GM18873 (cell line): ENCODE results near the gene TMPRSS13.
A peak's percentile ranks its signal among the peaks of the same experiment; 100 is the strongest.

Experiments
- ATAC-seq: cut with Tn5 transposase; IDR thresholded peaks from one replicate; pipeline ENCODE4 v1.9.1; 2021; ENCODE audit warnings: mild to moderate bottlenecking, moderate library complexity, moderate number of reproducible peaks; ENCODE audit not compliant: unreplicated experiment, low FRiP score

Gene TMPRSS13

GRCh38 chr11:117900720-117901440 is 28.3 kb downstream of the TMPRSS13 start:
- no peak for ATAC-seq

- peak; percentile 72 for ATAC-seq
Observed at GRCh38 chr11:117900121-117900648, 29.0 kb downstream of the TMPRSS13 start.

GRCh38 chr11:117898059-117898458 is 31.1 kb downstream of the TMPRSS13 start:
- ATAC-seq, result no peak

- no peak for ATAC-seq
Observed at GRCh38 chr11:117892651-117893050, 36.6 kb downstream of the TMPRSS13 start.

GRCh38 chr11:117891362-117891761 is 37.8 kb downstream of the TMPRSS13 start:
- ATAC-seq, result no peak

GRCh38 chr11:117888139-117888566 is 41.0 kb downstream of the TMPRSS13 start:
- ATAC-seq, result no peak

GRCh38 chr11:117887431-117888138 is 41.6 kb downstream of the TMPRSS13 start:
- no peak for ATAC-seq

- no peak for ATAC-seq
Observed at GRCh38 chr11:117885777-117886176, 43.4 kb downstream of the TMPRSS13 start.

GRCh38 chr11:117884994-117885393 is 44.2 kb downstream of the TMPRSS13 start:
- ATAC-seq, result no peak

GRCh38 chr11:117883063-117883462 is 46.1 kb downstream of the TMPRSS13 start:
- no peak for ATAC-seq

- no peak for ATAC-seq
Observed at GRCh38 chr11:117882311-117882905, 46.8 kb downstream of the TMPRSS13 start.

GRCh38 chr11:117881217-117881616 is 48.0 kb downstream of the TMPRSS13 start:
- ATAC-seq, result no peak

GRCh38 chr11:117879516-117880480 is 49.4 kb downstream of the TMPRSS13 start:
- ATAC-seq, result no peak

- ATAC-seq, result no peak
Observed at GRCh38 chr11:117878939-117879475, 50.2 kb downstream of the TMPRSS13 start.

GRCh38 chr11:117878314-117878938 is 50.8 kb downstream of the TMPRSS13 start:
- no peak for ATAC-seq

GRCh38 chr11:117877120-117877784 is 52.0 kb downstream of the TMPRSS13 start:
- no peak for ATAC-seq

GRCh38 chr11:117876341-117877119 is 52.7 kb downstream of the TMPRSS13 start, which contains the start of gene FXYD6:
TSS of gene FXYD6 (minus strand) at chr11:117876658. CDS start at chr11:117842776, 33,882 bp downstream.
- ATAC-seq, result no peak

GRCh38 chr11:117876059-117876340 is 53.2 kb downstream of the TMPRSS13 start:
- no peak for ATAC-seq
